ENCODE data around the gene KIF6.

Gene KIF6

DNA sequence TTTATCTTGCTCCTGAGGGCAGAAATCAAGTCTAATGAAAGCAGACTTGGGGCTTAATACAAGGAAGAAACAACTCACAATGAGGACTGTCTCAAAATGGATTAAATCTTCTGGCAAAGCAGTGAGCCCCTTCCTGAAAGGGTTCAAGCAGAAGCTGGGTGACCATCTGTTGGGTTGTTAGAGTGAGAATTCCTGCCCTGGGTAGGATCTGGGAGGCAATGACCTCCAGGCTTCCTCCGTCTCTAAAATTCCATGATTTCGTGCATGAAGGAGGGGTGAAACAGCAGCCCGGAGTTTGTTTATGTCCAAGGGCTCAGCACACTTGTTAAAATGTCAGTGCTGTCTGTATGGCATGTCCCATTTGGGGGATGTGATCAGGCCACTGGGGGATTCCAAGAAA lies 338.7 kb downstream of the KIF6 start:
- ChIA-PET POLR2A (no interaction called here), CTCF (interaction anchor here (1.6 to 2.0 kb wide), 3 partner anchors 8 to 22 kb away, joined by 3 to 7 read pairs (median 5); no protein-coding TSS in a partner anchor)
- TF ChIP-seq, protein P1, sequence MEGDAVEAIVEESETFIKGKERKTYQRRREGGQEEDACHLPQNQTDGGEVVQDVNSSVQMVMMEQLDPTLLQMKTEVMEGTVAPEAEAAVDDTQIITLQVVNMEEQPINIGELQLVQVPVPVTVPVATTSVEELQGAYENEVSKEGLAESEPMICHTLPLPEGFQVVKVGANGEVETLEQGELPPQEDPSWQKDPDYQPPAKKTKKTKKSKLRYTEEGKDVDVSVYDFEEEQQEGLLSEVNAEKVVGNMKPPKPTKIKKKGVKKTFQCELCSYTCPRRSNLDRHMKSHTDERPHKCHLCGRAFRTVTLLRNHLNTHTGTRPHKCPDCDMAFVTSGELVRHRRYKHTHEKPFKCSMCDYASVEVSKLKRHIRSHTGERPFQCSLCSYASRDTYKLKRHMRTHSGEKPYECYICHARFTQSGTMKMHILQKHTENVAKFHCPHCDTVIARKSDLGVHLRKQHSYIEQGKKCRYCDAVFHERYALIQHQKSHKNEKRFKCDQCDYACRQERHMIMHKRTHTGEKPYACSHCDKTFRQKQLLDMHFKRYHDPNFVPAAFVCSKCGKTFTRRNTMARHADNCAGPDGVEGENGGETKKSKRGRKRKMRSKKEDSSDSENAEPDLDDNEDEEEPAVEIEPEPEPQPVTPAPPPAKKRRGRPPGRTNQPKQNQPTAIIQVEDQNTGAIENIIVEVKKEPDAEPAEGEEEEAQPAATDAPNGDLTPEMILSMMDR (IDR thresholded peaks at IDR 0.05; ENCODE audit: control extremely low read depth, extremely low read depth, low read depth, missing control alignments): no peak
- DNase-seq (ENCODE audit: extremely low spot score): no peak

DNA sequence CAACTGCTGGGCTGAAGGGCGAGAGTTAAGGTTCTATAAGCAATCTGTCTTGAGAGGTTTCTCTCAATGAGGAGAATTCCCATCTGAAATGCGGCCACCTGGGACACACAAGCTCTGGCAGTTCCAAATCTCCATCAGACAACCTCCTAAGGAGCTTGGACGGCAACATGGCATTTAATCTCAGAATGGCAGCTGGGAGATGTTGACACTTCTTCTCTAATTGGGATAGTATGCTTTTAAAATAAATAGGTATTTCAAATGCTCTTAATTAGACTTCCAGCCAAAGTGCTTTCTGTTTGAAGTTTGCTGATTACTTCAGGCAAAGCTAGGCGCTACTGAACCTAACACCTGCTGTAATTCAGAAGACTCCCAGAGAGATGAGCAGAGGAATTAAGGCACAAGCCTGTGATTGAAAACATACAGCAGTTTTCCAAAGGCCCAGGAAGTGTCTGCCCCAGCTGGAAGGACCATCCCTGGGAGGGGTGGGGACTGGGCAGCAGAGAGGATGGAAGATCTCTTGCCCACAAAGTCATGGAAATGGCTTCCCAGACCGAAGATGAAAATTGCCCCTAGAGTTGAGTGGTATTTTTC lies 343.6 kb downstream of the KIF6 start:
- no peak for DNase-seq (ENCODE audit: extremely low spot score)
- ChIA-PET CTCF (no interaction called here), POLR2A (no interaction called here)
- TF ChIP-seq, protein P1 (IDR thresholded peaks at IDR 0.05; ENCODE audit: control extremely low read depth, extremely low read depth, low read depth, missing control alignments): no peak

DNA sequence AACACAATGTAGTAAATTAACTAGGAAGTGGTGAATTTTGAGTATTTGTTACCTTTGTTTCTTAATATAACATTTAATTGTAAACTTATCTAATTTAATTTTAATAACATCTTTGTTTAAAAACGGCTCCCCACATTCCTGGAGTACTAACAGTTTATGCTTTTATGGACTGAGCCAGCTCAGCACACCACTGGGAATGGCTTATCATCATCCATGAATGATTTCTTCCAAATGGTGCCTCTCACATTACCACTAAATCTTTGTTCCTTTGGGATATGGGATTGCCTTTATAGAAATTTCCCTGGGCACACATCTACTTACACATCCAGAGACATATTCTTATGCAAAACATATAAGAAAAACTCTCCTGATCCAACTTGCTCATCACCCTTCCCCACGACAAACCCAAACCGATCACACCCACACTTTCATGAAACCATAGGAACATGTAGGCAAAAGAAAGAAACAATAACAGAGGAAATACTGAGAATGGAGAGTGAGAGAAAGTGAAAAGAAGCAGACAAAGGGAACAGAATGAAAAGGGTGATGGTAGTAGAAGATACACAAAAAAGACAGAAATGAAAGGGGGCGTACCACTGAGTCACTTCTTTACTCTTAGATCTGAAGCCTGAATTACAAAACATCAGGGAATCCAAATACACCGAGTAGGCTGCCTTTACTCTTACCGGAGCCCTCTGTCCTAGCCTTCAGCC lies 344.2 kb downstream of the KIF6 start:
- CTCF ChIA-PET: interaction anchor here (1.0 kb wide), 1 partner anchor 10 kb away, joined by 3 read pairs; no protein-coding TSS in a partner anchor

DNA sequence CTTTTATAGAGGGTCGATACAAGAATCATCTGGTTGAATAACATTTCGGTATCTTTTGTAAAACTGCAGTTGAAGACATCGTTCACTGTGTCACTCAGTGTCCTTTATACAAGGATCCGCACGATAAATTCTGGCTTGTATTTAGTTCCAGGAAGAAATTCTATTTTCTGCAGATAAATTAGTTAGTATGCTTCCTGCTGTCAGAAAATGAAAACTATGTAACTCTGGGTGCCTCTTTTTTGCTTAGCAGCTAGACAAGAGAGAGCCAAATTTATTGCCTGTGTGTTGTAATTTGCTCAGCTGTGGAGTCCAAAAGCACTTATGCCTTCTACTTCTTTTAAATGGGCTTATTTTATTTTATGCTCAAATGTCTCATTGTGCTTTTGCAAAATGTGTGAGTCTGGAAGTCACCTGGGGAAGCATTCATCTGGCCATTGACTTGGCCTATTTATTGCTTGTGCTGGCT lies 346.2 kb downstream of the KIF6 start:
- ChIA-PET POLR2A (no interaction called here), CTCF (interaction anchor here (1.1 to 1.4 kb wide), 2 partner anchors 19 to 344 kb away, joined by 3 read pairs; no protein-coding TSS in a partner anchor)
- no peak for DNase-seq (ENCODE audit: extremely low spot score)
- TF ChIP-seq, protein P1 (IDR thresholded peaks at IDR 0.05; ENCODE audit: control extremely low read depth, extremely low read depth, low read depth, missing control alignments): no peak

More for the DNA sequence above, 344.2 kb downstream of the KIF6 start:
- no peak for DNase-seq (ENCODE audit: extremely low spot score)
- TF ChIP-seq, protein P1 (IDR thresholded peaks at IDR 0.05; ENCODE audit: control extremely low read depth, extremely low read depth, low read depth, missing control alignments): no peak
- POLR2A ChIA-PET: no interaction called here

DNA sequence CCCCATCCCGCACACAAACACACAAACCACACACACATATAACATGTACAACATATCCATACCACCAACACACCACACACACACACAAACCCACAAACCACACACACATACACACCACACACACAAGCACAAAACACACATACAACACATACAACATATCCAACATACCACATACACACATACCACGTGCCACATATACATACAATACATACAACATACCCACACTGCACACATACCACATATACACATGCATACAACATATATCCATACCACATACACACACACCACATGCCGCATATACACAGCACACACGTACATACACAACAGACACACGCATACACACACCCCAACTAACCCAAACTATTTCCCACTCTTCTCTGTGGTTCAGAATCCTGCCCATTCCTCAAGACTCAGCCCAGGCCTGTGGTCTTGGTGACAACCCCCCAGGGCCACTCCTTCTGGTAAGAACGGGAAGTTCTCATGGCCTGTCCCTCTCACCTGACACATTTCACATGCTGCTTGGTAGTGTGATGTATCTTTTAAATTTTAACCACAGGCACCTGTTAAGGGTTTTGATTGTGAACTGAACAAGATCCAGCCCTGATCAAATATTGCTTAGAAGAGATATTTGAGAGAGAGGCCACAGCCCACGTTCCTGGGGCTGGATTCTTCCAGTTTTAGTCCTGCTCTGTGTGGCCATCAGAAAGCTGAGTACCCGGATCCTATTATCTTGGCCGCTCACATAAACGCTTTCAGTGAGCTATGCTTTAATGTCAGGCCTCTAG lies 346.8 kb downstream of the KIF6 start:
- no peak for DNase-seq (ENCODE audit: extremely low spot score)
- ChIA-PET POLR2A (no interaction called here), CTCF (interaction anchor here (0.6 to 1.4 kb wide), 4 partner anchors 14 to 514 kb away, joined by 3 read pairs; no protein-coding TSS in a partner anchor)
- TF ChIP-seq, protein P1 (IDR thresholded peaks at IDR 0.05; ENCODE audit: control extremely low read depth, extremely low read depth, low read depth, missing control alignments): no peak

DNA sequence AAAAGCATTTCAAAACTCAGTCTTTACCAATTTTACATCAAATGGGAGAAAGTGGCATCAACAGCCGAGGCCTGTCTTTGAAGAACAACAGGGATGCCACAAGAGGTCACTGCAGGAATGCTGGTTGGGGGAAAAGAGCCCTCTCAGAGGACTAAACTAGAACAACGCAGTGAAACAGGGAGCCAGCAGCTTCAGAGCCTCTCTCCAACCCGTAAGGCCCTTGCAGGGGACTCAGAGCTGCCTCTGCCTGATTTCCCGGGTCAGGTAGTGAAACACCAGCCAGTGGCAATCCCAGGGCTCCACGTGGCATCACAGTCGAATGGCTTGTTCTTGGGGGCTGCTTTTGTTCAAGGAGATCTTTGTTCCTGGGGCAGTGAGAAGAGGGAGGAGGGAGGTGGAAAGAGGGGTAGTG lies 347.7 kb downstream of the KIF6 start:
- CTCF ChIA-PET: interaction anchor here (0.6 to 1.4 kb wide), 3 partner anchors 14 to 514 kb away, joined by 3 read pairs; no protein-coding TSS in a partner anchor
- TF ChIP-seq, protein P1 (IDR thresholded peaks at IDR 0.05; ENCODE audit: control extremely low read depth, extremely low read depth, low read depth, missing control alignments): peak; percentile 60
- peak; percentile 52 for DNase-seq (ENCODE audit: extremely low spot score)
- POLR2A ChIA-PET: no interaction called here
